Measurements from ENCODE around the gene FOXD1. TPM values are rescaled to one million over a fixed set of nuclear protein-coding genes. Genes with fewer than 3 reads are reported as not detected.
"Not testable (repeated sequence)": the region's sequence is repeated elsewhere in the genome, so short reads cannot be mapped to it uniquely, and the experiment has no call there.

The FOXD1 gene
- polyA plus RNA-seq, 1 donor (not counting 4 experiments of a cell fraction or from before 2014, with no cell fraction given) = 7.0 TPM

DNA sequence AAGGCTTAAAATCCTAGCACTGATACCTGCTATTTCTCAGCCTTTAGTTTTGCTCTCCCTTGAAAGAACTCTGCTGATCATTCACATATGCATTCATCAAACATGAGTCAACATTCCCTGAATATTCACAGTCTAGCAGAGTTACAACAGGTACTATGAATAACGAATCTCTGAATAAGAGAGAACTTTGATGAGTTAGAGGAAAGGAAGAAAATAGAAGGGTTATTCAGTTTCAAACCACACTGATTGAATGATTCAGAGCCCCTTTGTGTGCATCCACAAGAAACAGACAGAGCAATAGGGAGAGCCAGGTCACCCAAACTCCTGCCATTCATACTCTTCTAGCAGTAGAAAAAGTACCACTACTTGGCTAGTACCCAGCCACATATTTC lies 36.0 kb downstream of the FOXD1 start:
- H2AFZ ChIP-seq (ENCODE audit: control insufficient read depth, low read length) = no peak overlapping the region
- peaks cover 19% of the 10 kb centered on the region for H3K4me1 ChIP-seq (ENCODE audit: control insufficient read depth, extremely low read depth, insufficient read depth, low read length)
- dilution Hi-C loops (cut with MboI; ENCODE audit: extremely low pct_ligation_motif_present, low sequenced_read_pairs) = no loop called here
- peaks cover 2% of the 10 kb centered on the region for H3K9me3 ChIP-seq (ENCODE audit: control insufficient read depth, low read depth, low read length)
- TF ChIP-seq, protein P1, sequence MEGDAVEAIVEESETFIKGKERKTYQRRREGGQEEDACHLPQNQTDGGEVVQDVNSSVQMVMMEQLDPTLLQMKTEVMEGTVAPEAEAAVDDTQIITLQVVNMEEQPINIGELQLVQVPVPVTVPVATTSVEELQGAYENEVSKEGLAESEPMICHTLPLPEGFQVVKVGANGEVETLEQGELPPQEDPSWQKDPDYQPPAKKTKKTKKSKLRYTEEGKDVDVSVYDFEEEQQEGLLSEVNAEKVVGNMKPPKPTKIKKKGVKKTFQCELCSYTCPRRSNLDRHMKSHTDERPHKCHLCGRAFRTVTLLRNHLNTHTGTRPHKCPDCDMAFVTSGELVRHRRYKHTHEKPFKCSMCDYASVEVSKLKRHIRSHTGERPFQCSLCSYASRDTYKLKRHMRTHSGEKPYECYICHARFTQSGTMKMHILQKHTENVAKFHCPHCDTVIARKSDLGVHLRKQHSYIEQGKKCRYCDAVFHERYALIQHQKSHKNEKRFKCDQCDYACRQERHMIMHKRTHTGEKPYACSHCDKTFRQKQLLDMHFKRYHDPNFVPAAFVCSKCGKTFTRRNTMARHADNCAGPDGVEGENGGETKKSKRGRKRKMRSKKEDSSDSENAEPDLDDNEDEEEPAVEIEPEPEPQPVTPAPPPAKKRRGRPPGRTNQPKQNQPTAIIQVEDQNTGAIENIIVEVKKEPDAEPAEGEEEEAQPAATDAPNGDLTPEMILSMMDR (optimal IDR thresholded peaks at IDR 0.05 in 1 of 3, IDR thresholded peaks at IDR 0.05 in 1 of 3, conservative IDR thresholded peaks at IDR 0.05 in 1 of 3; ENCODE audit: extremely low read depth in 1 of 3, insufficient read depth in 2 of 3, low read length in 3 of 3) = no peak
- no peak for TF ChIP-seq EZH2 (IDR thresholded peaks at IDR 0.05; ENCODE audit: low read length)
- no peaks in the 10 kb centered on the region for H4K20me1 ChIP-seq (ENCODE audit: control insufficient read depth, extremely low read depth, insufficient read depth, low read length)
- H3K4me3 ChIP-seq (ENCODE audit: control insufficient read depth in 2 of 3, extremely low read depth in 1 of 3, insufficient read depth in 2 of 3, low read depth in 1 of 3, low read length in 3 of 3) = no peak overlapping the region
- peak overlapping the region; percentile 3 for H3K4me2 ChIP-seq (ENCODE audit: control insufficient read depth, extremely low read depth, insufficient read depth, low read depth, low read length)
- no peaks in the 10 kb centered on the region for H3K9me1 ChIP-seq (ENCODE audit: control insufficient read depth, extremely low read depth, insufficient read depth, low read length)
- peak; percentile 63 for DNase-seq (ENCODE audit: low read depth, low spot score)
- H3K79me2 ChIP-seq (ENCODE audit: control insufficient read depth, insufficient read depth, low read length) = no peaks in the 10 kb centered on the region
- H3K27ac ChIP-seq (ENCODE audit: control insufficient read depth, insufficient read depth, low read length) = peak overlapping the region; percentile 38
- H3K9ac ChIP-seq (ENCODE audit: control insufficient read depth, extremely low read depth, insufficient read depth, low read length) = no peak overlapping the region
- no peaks in the 10 kb centered on the region for H3K27me3 ChIP-seq (ENCODE audit: control insufficient read depth, extremely low read depth, insufficient read depth, low read length)
- peak; percentile 93 for FAIRE-seq
- no peaks in the 10 kb centered on the region for H3K36me3 ChIP-seq (ENCODE audit: control insufficient read depth in 2 of 2, extremely low read depth in 1 of 2, insufficient read depth in 2 of 2, low read length in 2 of 2)

GRCh38 chr5:73411936-73412596 lies 36.5 kb downstream of the FOXD1 start:
- TF ChIP-seq, protein P1 (optimal IDR thresholded peaks at IDR 0.05 in 1 of 3, IDR thresholded peaks at IDR 0.05 in 1 of 3, conservative IDR thresholded peaks at IDR 0.05 in 1 of 3; ENCODE audit: extremely low read depth in 1 of 3, insufficient read depth in 2 of 3, low read length in 3 of 3) = no peak
- TF ChIP-seq EZH2 (IDR thresholded peaks at IDR 0.05; ENCODE audit: low read length) = no peak
- peak overlapping the region; percentile 57 for H2AFZ ChIP-seq (ENCODE audit: control insufficient read depth, low read length)
- no peak for DNase-seq (ENCODE audit: low read depth, low spot score)

DNA sequence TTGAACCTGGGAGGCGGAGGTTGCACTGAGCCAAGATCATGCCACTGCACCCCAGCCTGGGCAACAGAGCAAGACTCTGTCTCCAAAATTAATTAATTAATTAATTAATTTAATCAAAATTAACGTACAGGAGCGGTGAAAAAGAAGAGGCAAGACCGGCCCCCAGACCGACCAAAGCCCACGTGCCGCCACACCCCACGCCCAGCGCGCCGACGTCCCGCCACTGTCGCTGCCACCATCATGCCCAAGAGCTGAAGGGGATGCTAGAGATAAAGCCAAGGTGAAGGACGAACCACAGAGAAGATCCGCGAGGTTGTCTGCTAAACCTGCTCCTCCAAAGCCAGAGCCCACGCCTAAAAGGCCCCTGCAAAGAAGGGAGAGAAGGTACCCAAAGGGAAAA lies 38.6 kb downstream of the FOXD1 start:
- H3K79me2 ChIP-seq (ENCODE audit: control insufficient read depth, insufficient read depth, low read length); DNase-seq (ENCODE audit: low read depth, low spot score); H3K4me3 ChIP-seq (ENCODE audit: control insufficient read depth in 2 of 3, extremely low read depth in 1 of 3, insufficient read depth in 2 of 3, low read depth in 1 of 3, low read length in 3 of 3); H3K9me1 ChIP-seq (ENCODE audit: control insufficient read depth, extremely low read depth, insufficient read depth, low read length); FAIRE-seq; H3K9me3 ChIP-seq (ENCODE audit: control insufficient read depth, low read depth, low read length); H3K9ac ChIP-seq (ENCODE audit: control insufficient read depth, extremely low read depth, insufficient read depth, low read length); dilution Hi-C loops (cut with MboI; ENCODE audit: extremely low pct_ligation_motif_present, low sequenced_read_pairs); H3K27me3 ChIP-seq (ENCODE audit: control insufficient read depth, extremely low read depth, insufficient read depth, low read length); H3K36me3 ChIP-seq (ENCODE audit: control insufficient read depth in 2 of 2, extremely low read depth in 1 of 2, insufficient read depth in 2 of 2, low read length in 2 of 2); H4K20me1 ChIP-seq (ENCODE audit: control insufficient read depth, extremely low read depth, insufficient read depth, low read length); H3K4me2 ChIP-seq (ENCODE audit: control insufficient read depth, extremely low read depth, insufficient read depth, low read depth, low read length); H2AFZ ChIP-seq (ENCODE audit: control insufficient read depth, low read length); H3K27ac ChIP-seq (ENCODE audit: control insufficient read depth, insufficient read depth, low read length): not testable (repeated sequence)
- peaks cover 19% of the 10 kb centered on the region for H3K4me1 ChIP-seq (ENCODE audit: control insufficient read depth, extremely low read depth, insufficient read depth, low read length)

More at GRCh38 chr5:73411936-73412596, 36.5 kb downstream of the FOXD1 start:
- dilution Hi-C loops (cut with MboI; ENCODE audit: extremely low pct_ligation_motif_present, low sequenced_read_pairs) = no loop called here
- Histone ChIP-seq H3K9ac (ENCODE audit: control insufficient read depth, extremely low read depth, insufficient read depth, low read length) (no peak overlapping the region), H3K27ac (ENCODE audit: control insufficient read depth, insufficient read depth, low read length) (peak overlapping the region; percentile 38), H3K9me3 (ENCODE audit: control insufficient read depth, low read depth, low read length) (peaks cover 2% of the 10 kb centered on the region), H3K4me3 (ENCODE audit: control insufficient read depth in 2 of 3, extremely low read depth in 1 of 3, insufficient read depth in 2 of 3, low read depth in 1 of 3, low read length in 3 of 3) (no peak overlapping the region), H3K4me2 (ENCODE audit: control insufficient read depth, extremely low read depth, insufficient read depth, low read depth, low read length) (peak overlapping the region; percentile 3), H3K36me3 (ENCODE audit: control insufficient read depth in 2 of 2, extremely low read depth in 1 of 2, insufficient read depth in 2 of 2, low read length in 2 of 2) (no peaks in the 10 kb centered on the region), H3K9me1 (ENCODE audit: control insufficient read depth, extremely low read depth, insufficient read depth, low read length) (no peaks in the 10 kb centered on the region), H3K4me1 (ENCODE audit: control insufficient read depth, extremely low read depth, insufficient read depth, low read length) (peaks cover 19% of the 10 kb centered on the region), H3K27me3 (ENCODE audit: control insufficient read depth, extremely low read depth, insufficient read depth, low read length) (no peaks in the 10 kb centered on the region), H4K20me1 (ENCODE audit: control insufficient read depth, extremely low read depth, insufficient read depth, low read length) (no peaks in the 10 kb centered on the region), H3K79me2 (ENCODE audit: control insufficient read depth, insufficient read depth, low read length) (no peaks in the 10 kb centered on the region)
- FAIRE-seq = peak; percentile 20

Data from keratinocyte (primary cell).